ENCODE measurements around the gene FBXO34.

FBXO34 gene

GRCh38 chr14:55238019-55238680, 33.1 kb upstream of the FBXO34 start:
- Mint-ChIP-seq H3K9me3 (no peaks in the 10 kb centered on the region), H3K36me3 (ENCODE audit: low read depth) (no peaks in the 10 kb centered on the region), H3K27me3 (ENCODE audit: low read depth) (peaks cover 59% of the 10 kb centered on the region), H3K4me3 (no peak overlapping the region), H3K27ac (no peak overlapping the region), H3K4me1 (no peaks in the 10 kb centered on the region)
- TF ChIP-seq, protein P1, sequence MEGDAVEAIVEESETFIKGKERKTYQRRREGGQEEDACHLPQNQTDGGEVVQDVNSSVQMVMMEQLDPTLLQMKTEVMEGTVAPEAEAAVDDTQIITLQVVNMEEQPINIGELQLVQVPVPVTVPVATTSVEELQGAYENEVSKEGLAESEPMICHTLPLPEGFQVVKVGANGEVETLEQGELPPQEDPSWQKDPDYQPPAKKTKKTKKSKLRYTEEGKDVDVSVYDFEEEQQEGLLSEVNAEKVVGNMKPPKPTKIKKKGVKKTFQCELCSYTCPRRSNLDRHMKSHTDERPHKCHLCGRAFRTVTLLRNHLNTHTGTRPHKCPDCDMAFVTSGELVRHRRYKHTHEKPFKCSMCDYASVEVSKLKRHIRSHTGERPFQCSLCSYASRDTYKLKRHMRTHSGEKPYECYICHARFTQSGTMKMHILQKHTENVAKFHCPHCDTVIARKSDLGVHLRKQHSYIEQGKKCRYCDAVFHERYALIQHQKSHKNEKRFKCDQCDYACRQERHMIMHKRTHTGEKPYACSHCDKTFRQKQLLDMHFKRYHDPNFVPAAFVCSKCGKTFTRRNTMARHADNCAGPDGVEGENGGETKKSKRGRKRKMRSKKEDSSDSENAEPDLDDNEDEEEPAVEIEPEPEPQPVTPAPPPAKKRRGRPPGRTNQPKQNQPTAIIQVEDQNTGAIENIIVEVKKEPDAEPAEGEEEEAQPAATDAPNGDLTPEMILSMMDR (IDR thresholded peaks at IDR 0.05; ENCODE audit: unreplicated experiment in 3 of 3) = no peak

DNA sequence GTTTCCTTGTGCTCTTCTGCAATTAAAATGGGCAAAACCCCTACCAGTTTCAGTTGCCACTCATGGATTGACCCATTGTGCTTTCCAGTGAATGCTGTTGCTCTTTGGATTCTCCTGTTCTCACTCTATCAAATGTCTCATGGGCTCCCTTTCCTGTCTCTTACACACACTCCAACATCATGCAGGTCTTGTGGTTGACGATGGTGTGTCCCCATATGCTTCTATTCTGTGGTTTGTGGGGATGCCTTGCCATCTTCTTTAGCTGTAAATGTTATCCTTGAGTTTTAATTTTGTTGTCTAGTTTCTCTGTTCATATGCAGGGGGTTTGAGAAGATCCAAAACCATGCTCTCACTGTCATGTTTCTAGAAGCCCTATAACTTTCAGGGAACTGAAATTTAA, 31.9 kb upstream of the FBXO34 start:
- no peaks in the 10 kb centered on the region for H3K9me3 Mint-ChIP-seq
- no peaks in the 10 kb centered on the region for H3K4me1 Mint-ChIP-seq
- H3K4me3 Mint-ChIP-seq = no peak overlapping the region
- peaks cover 69% of the 10 kb centered on the region for H3K27me3 Mint-ChIP-seq (ENCODE audit: low read depth)
- TF ChIP-seq, protein P1 (IDR thresholded peaks at IDR 0.05; ENCODE audit: unreplicated experiment in 3 of 3) = no peak
- H3K36me3 Mint-ChIP-seq (ENCODE audit: low read depth) = no peaks in the 10 kb centered on the region
- H3K27ac Mint-ChIP-seq = no peak overlapping the region

GRCh38 chr14:55240526-55241178, 30.6 kb upstream of the FBXO34 start:
- H3K4me1 Mint-ChIP-seq = no peaks in the 10 kb centered on the region
- H3K9me3 Mint-ChIP-seq = no peaks in the 10 kb centered on the region
- H3K27me3 Mint-ChIP-seq (ENCODE audit: low read depth) = peaks cover 62% of the 10 kb centered on the region
- H3K36me3 Mint-ChIP-seq (ENCODE audit: low read depth) = no peaks in the 10 kb centered on the region
- TF ChIP-seq, protein P1 (IDR thresholded peaks at IDR 0.05; ENCODE audit: unreplicated experiment in 3 of 3) = no peak
- H3K4me3 Mint-ChIP-seq = no peak overlapping the region
- no peak overlapping the region for H3K27ac Mint-ChIP-seq

DNA sequence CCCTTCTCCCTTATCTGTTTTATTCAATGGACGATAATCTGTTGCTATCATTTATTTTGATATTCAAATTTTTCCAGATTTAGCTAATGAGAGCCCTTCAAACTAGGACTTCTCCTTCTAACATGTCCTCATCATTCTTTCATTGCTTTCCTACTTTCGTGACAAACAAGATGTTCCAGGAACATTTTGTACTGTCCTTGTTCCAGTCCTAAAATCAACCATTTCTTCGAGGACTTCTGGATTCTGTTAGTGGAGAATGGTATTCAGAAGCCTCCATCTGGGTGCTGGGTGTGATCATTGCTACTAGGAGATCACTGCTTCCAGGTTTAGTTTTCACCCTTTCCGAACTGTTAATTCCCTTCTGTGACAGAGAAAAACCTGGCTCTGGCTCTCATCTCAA, 29.5 kb upstream of the FBXO34 start:
- Mint-ChIP-seq H3K9me3 (no peaks in the 10 kb centered on the region), H3K36me3 (ENCODE audit: low read depth) (no peaks in the 10 kb centered on the region), H3K27me3 (ENCODE audit: low read depth) (peaks cover 55% of the 10 kb centered on the region), H3K4me1 (no peaks in the 10 kb centered on the region), H3K27ac (no peak overlapping the region), H3K4me3 (no peak overlapping the region)
- TF ChIP-seq, protein P1 (IDR thresholded peaks at IDR 0.05; ENCODE audit: unreplicated experiment in 3 of 3) = no peak

GRCh38 chr14:55243386-55243785, 27.8 kb upstream of the FBXO34 start:
- TF ChIP-seq, protein P1 (IDR thresholded peaks at IDR 0.05; ENCODE audit: unreplicated experiment in 3 of 3) = no peak
- peaks cover 49% of the 10 kb centered on the region for H3K27me3 Mint-ChIP-seq (ENCODE audit: low read depth)
- no peak overlapping the region for H3K4me3 Mint-ChIP-seq
- no peaks in the 10 kb centered on the region for H3K36me3 Mint-ChIP-seq (ENCODE audit: low read depth)
- no peaks in the 10 kb centered on the region for H3K9me3 Mint-ChIP-seq
- no peaks in the 10 kb centered on the region for H3K4me1 Mint-ChIP-seq
- H3K27ac Mint-ChIP-seq = no peak overlapping the region

GRCh38 chr14:55243813-55244212, 27.4 kb upstream of the FBXO34 start:
- Mint-ChIP-seq H3K9me3 (no peaks in the 10 kb centered on the region), H3K4me1 (peaks cover 4% of the 10 kb centered on the region), H3K36me3 (ENCODE audit: low read depth) (no peaks in the 10 kb centered on the region), H3K4me3 (no peak overlapping the region), H3K27me3 (ENCODE audit: low read depth) (peaks cover 46% of the 10 kb centered on the region), H3K27ac (no peak overlapping the region)
- TF ChIP-seq, protein P1 (IDR thresholded peaks at IDR 0.05; ENCODE audit: unreplicated experiment in 3 of 3) = no peak
